Aorta (tissue), 5 donors: ENCODE data around the gene NLRC5. TPM values are rescaled to one million over a fixed set of nuclear protein-coding genes. Genes with fewer than 3 reads are reported as not detected.
"Not testable (repeated sequence)": the region's sequence is repeated elsewhere in the genome, so short reads cannot be mapped to it uniquely, and the experiment has no call there.

ENCODE experiments used
- ATAC-seq: fragments of 200-7000 bp; cut with Tn5 transposase; one replicate; pipeline ENCODE4 v1.9.1; 2022; ENCODE audit warnings: moderate library complexity; ENCODE audit not compliant: low FRiP score
- DNase-seq, 2 donors: peaks; one replicate each; pipeline ENCODE4 v3.0.0-alpha.2; 2020
- H3K27ac ChIP-seq, 2 donors: one replicate each; pipeline ENCODE4 v1.5.1; 2013; ENCODE audit warnings: low read length in 2 of 2, mild to moderate bottlenecking in 2 of 2, moderate library complexity in 2 of 2, control low read depth in 1 of 2, inconsistent platforms in 1 of 2, low read depth in 1 of 2
- H3K27me3 ChIP-seq, 2 donors: one replicate each; pipeline ENCODE4 v1.6.1; 2013; ENCODE audit warnings: control low read depth in 1 of 2, low read length in 1 of 2, mild to moderate bottlenecking in 1 of 2, moderate library complexity in 1 of 2; ENCODE audit not compliant: insufficient read depth in 2 of 2, control insufficient read depth in 1 of 2
- H3K36me3 ChIP-seq, 2 donors: one replicate each; pipeline ENCODE4 v1.6.1; 2013; ENCODE audit warnings: control low read depth in 1 of 2, low read length in 1 of 2, mild to moderate bottlenecking in 1 of 2; ENCODE audit not compliant: insufficient read depth in 2 of 2, control insufficient read depth in 1 of 2
- H3K4me1 ChIP-seq, 2 donors: one replicate each; pipeline ENCODE4 v1.6.1; 2013; ENCODE audit warnings: low read length in 2 of 2, control low read depth in 1 of 2, mild to moderate bottlenecking in 1 of 2, moderate library complexity in 1 of 2; ENCODE audit not compliant: insufficient read depth in 2 of 2, control insufficient read depth in 1 of 2
- H3K4me3 ChIP-seq, 2 donors: one replicate each; pipeline ENCODE4 v1.5.1; 2013; ENCODE audit warnings: low read length in 2 of 2, control low read depth in 1 of 2, mild to moderate bottlenecking in 1 of 2
- H3K9me3 ChIP-seq: one replicate; pipeline ENCODE4 v1.6.1; 2013; ENCODE audit warnings: mild to moderate bottlenecking, low read length; ENCODE audit not compliant: control insufficient read depth
- WGBS, 2 donors: extraction: QIAGEN DNeasy Blood & Tissue Kit; methylation state at CpG; one replicate each; pipeline ENCODE4 v1.1.7; 2013; 5-methylcytosine and 5-hydroxymethylcytosine counted together
- intact Hi-C, 2 donors: fragments of 100-400 bp; cut with DNase I; formaldehyde crosslinking; loops; one replicate each; pipeline versions ENCODE4 v1.14.2 to v1.15.0; 2022
- polyA plus RNA-seq, 2 donors: library from polyadenylated mRNA; stranded (reverse); fragments of 200-250 nt; gene quantifications; one replicate each; pipeline ENCODE4 v1.2.3, GENCODE V29; 2013
- total RNA-seq, 2 donors: library from RNA; stranded (reverse); fragmentation: NEBNext Ultra II Directional; extraction: Animal tissue kit (Norgen Biotek cat#: 25700); gene quantifications; one replicate each; pipeline ENCODE4 v1.2.1, GENCODE V29; 2021
- donor health status: healthy with polysubstance abuse.
- donor health status: Bipolar disorder and iron deficiency.
- donor health status: DM: no; HTN: no; CAD: no.
- donor health status: DM: no; HTN: no; CAD: no.
- donor health status: DM: yes; HTN: yes; CAD: no.

The NLRC5 gene
- total and polyA plus RNA-seq, 4 donors = 4.9 to 82.9 (median 35.9) TPM

- no peaks in the 10 kb centered on the region for H3K9me3 ChIP-seq
- 23 to 24% methylated on average over 11 of the region's 11 CpGs for WGBS, 2 donors
- H3K27ac ChIP-seq = peak overlapping the region in 1 of 2 donors; percentile 69
- H3K4me1 ChIP-seq = no peaks in the 10 kb centered on the region
- peak; percentile 89 for ATAC-seq
- intact Hi-C loops = no loop called here
- DNase-seq = peak; percentile 90 to 92
- H3K4me3 ChIP-seq = no peak overlapping the region
- no peaks in the 10 kb centered on the region for H3K27me3 ChIP-seq
- no peaks in the 10 kb centered on the region for H3K36me3 ChIP-seq
Observed at GRCh38 chr16:57061084-57061905, 71.9 kb downstream of the NLRC5 start.

DNA sequence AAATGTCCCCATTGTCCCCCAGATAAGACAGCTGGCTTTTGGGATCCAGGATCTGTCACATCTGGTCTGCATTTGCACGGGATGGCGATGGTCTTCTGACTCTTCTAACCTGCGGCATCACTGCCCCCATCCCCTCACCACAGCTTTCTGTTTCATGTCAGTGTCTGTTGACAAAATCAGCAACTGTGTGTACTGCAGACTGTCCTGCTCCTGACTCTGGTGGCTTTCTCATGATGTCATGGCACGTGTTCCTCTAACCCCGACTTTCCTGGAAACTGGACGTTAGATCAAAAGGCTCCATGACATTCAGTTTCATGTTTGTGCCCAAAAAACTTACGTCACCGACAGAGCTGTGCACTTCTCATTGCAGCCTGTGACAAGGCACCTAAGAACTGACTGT, 73.0 kb downstream of the NLRC5 start:
- DNase-seq = no peak
- no peaks in the 10 kb centered on the region for H3K4me1 ChIP-seq
- no peak for ATAC-seq
- H3K27me3 ChIP-seq = no peaks in the 10 kb centered on the region
- no peaks in the 10 kb centered on the region for H3K9me3 ChIP-seq
- intact Hi-C loops = no loop called here
- H3K27ac ChIP-seq = no peak overlapping the region
- WGBS, 2 donors = 67 to 69% methylated on average over 8 of the region's 8 CpGs
- no peak overlapping the region for H3K4me3 ChIP-seq
- H3K36me3 ChIP-seq = no peaks in the 10 kb centered on the region

- 92 to 98% methylated on average over 8 of the region's 8 CpGs for WGBS, 2 donors
- DNase-seq, intact Hi-C loops, ATAC-seq, H3K27me3 ChIP-seq, H3K4me1 ChIP-seq, H3K9me3 ChIP-seq, H3K4me3 ChIP-seq, H3K36me3 ChIP-seq, H3K27ac ChIP-seq: not testable (repeated sequence)
Observed at GRCh38 chr16:57063189-57063588, 73.8 kb downstream of the NLRC5 start.

GRCh38 chr16:57064995-57065394, 75.6 kb downstream of the NLRC5 start:
- Histone ChIP-seq H3K4me1 (no peaks in the 10 kb centered on the region), H3K36me3 (no peaks in the 10 kb centered on the region), H3K9me3 (no peaks in the 10 kb centered on the region), H3K4me3 (no peak overlapping the region), H3K27me3 (no peaks in the 10 kb centered on the region), H3K27ac (no peak overlapping the region)
- ATAC-seq (no peak), DNase-seq (no peak)
- intact Hi-C loops = no loop called here
- 92 to 94% methylated on average over 5 of the region's 5 CpGs for WGBS, 2 donors

GRCh38 chr16:57066625-57067024, 77.3 kb downstream of the NLRC5 start:
- 82 to 92% methylated on average over 3 to 4 of the region's 4 CpGs for WGBS, 2 donors
- Histone ChIP-seq H3K27ac (no peak overlapping the region), H3K27me3 (no peaks in the 10 kb centered on the region), H3K4me1 (no peaks in the 10 kb centered on the region), H3K9me3 (no peaks in the 10 kb centered on the region), H3K4me3 (no peak overlapping the region), H3K36me3 (no peaks in the 10 kb centered on the region)
- intact Hi-C loops = no loop called here
- DNase-seq (no peak), ATAC-seq (no peak)

DNA sequence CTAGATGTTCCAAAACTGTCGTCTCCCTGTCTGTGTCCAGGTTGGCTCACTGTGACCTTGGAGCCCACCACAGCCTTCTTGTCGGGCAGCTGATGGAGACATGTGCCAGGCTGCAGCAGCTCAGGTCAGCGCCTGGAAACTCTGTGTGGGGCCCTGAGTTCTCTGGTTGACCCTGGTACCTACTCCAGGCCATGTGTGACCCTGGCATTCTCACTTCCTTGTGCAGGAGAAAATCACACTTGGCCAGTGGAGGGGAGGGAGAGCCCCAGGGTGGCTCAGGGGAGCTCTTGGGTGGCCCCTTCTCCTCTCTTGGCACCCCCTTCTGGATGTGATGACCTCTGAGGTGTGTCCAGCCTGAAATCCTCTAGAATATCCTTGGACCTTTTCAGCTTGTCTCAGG, 78.0 kb downstream of the NLRC5 start:
- Histone ChIP-seq H3K4me3 (no peak overlapping the region), H3K9me3 (no peaks in the 10 kb centered on the region), H3K27me3 (no peaks in the 10 kb centered on the region), H3K36me3 (no peaks in the 10 kb centered on the region), H3K27ac (no peak overlapping the region), H3K4me1 (no peaks in the 10 kb centered on the region)
- intact Hi-C loops = no loop called here
- DNase-seq (no peak), ATAC-seq (no peak)
- 95 to 99% methylated on average over 3 of the region's 3 CpGs for WGBS, 2 donors

DNA sequence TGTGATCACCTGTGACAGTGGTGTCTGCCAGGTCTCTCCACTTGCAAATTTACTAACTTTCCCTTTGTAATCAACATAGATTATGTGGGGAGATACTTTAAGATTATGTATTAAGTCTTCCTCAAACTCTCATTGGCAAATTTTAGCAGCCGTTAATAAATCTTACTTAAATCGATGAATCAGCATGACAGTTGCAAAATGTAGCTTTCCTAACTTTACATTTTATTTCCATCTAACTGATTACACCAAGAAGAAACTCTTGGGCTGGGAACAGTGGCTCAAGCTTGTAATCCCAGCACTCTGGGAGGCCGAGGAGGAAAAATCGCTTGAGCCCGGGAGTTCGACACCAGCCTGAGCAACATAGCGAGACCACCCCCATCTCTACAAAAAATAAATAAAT, 79.7 kb downstream of the NLRC5 start:
- intact Hi-C loops = no loop called here
- WGBS, 2 donors = 91 to 92% methylated on average over 7 of the region's 7 CpGs
- Histone ChIP-seq H3K27me3 (no peaks in the 10 kb centered on the region), H3K4me3 (no peak overlapping the region), H3K4me1 (no peaks in the 10 kb centered on the region), H3K36me3 (no peaks in the 10 kb centered on the region), H3K9me3 (no peaks in the 10 kb centered on the region), H3K27ac (no peak overlapping the region)
- DNase-seq (no peak), ATAC-seq (no peak)

- ATAC-seq (no peak), DNase-seq (no peak)
- no peaks in the 10 kb centered on the region for H3K36me3 ChIP-seq
- H3K27ac ChIP-seq = no peak overlapping the region
- no peaks in the 10 kb centered on the region for H3K9me3 ChIP-seq
- no peak overlapping the region for H3K4me3 ChIP-seq
- intact Hi-C loops = no loop called here
- WGBS, 2 donors = 76 to 82% methylated on average over 8 of the region's 8 CpGs
- H3K4me1 ChIP-seq = no peaks in the 10 kb centered on the region
- H3K27me3 ChIP-seq = no peaks in the 10 kb centered on the region
Observed at GRCh38 chr16:57069635-57070370, 80.4 kb downstream of the NLRC5 start.

DNA sequence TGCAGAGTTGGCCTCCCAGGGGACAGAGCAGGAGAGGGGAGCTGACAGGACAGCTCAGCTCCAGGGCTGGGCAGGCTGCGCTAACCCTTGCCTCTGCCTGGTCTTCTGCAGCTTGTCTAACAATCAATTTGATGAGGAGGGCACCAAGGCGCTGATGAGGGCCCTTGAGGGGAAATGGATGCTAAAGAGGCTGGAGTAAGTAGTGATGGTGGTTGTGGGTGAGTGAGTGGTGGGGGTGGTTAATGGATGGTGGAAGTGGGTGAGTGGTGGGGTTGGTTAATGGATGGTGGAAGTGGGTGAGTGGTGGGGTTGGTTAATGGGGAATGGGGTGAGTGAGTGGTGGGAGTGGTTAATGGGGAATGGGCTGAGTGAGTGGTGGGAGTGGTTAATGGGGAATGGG, 81.1 kb downstream of the NLRC5 start:
- H3K27ac ChIP-seq = no peak overlapping the region
- H3K4me3 ChIP-seq = no peak overlapping the region
- H3K27me3 ChIP-seq = no peaks in the 10 kb centered on the region
- intact Hi-C loops = no loop called here
- no peak for DNase-seq
- 99 to 100% methylated on average over 2 of the region's 2 CpGs for WGBS, 2 donors
- H3K4me1 ChIP-seq = no peaks in the 10 kb centered on the region
- ATAC-seq = no peak
- no peaks in the 10 kb centered on the region for H3K36me3 ChIP-seq
- H3K9me3 ChIP-seq = no peaks in the 10 kb centered on the region
